H1 (cell line): Measurements from ENCODE around the gene WDFY3. TPM values are rescaled to one million over a fixed set of nuclear protein-coding genes. Genes with fewer than 3 reads are reported as not detected.

Experiments
- CTCF ChIA-PET: fragments of 300-600 bp; sonication (Branson Sonifier 250); formaldehyde crosslinking; loops from one replicate; lab custom pipeline; 2021; ENCODE audit not compliant: partially characterized antibody; lab: Charles Lee
- POLR2A ChIA-PET: fragments of 300-600 bp; sonication (Branson Sonifier 250); formaldehyde crosslinking; loops from one replicate; lab custom pipeline; 2021; ENCODE audit warnings: inconsistent platforms; ENCODE audit not compliant: partially characterized antibody; lab: Charles Lee
- DNase-seq, 2 experiments: peaks; one replicate each; pipeline versions ENCODE4 v3.0.0 to v3.0.0-alpha.2; 2010 to 2022; ENCODE audit warnings: low spot score in 2 of 2, low read depth in 1 of 2, mixed read lengths in 1 of 2
- FAIRE-seq: peaks from 2 replicates; lab custom pipeline; 2011; peaks lifted over from hg19 to GRCh38; lab: Jason Lieb, UNC
- H2AFZ ChIP-seq: 2 replicates; pipeline ENCODE4 v1.8.1; 2012; ENCODE audit warnings: low read length, inconsistent platforms
- H2AK5ac ChIP-seq: 2 replicates; pipeline ENCODE4 v1.6.1; 2013; ENCODE audit warnings: low read depth, low read length
- H2BK120ac ChIP-seq: replicated peaks from 2 replicates; pipeline ENCODE3; 2013; ENCODE audit warnings: low read depth, low read length, inconsistent platforms
- H2BK12ac ChIP-seq: 2 replicates; pipeline ENCODE4 v1.6.1; 2013; ENCODE audit warnings: low read depth, low read length
- H2BK15ac ChIP-seq: 2 replicates; pipeline ENCODE4 v1.6.1; 2013; ENCODE audit warnings: low read length
- H2BK20ac ChIP-seq: 2 replicates; pipeline ENCODE4 v1.6.1; 2013; ENCODE audit warnings: low read length
- H2BK5ac ChIP-seq: 2 replicates; pipeline ENCODE4 v1.6.1; 2013; ENCODE audit warnings: low read depth, low read length
- H3K14ac ChIP-seq: 2 replicates; pipeline ENCODE4 v1.6.1; 2013; ENCODE audit warnings: inconsistent platforms; ENCODE audit not compliant: insufficient read length
- H3K18ac ChIP-seq: 2 replicates; pipeline ENCODE4 v1.6.1; 2013; ENCODE audit warnings: low read length; ENCODE audit errors: extremely low read depth
- H3K23ac ChIP-seq: 2 replicates; pipeline ENCODE4 v1.6.1; 2013; ENCODE audit warnings: inconsistent platforms; ENCODE audit not compliant: insufficient read length
- H3K23me2 ChIP-seq: 2 replicates; pipeline ENCODE4 v1.6.1; 2013; ENCODE audit warnings: low read depth, low read length
- H3K27ac ChIP-seq: 2 replicates; pipeline ENCODE4 v1.6.1; 2011; ENCODE audit warnings: low read depth, low read length, inconsistent platforms
- H3K27me3 ChIP-seq, 4 experiments: replicated peaks in 1 of 4; 1 replicate in 1 of 4; 2 replicates in 3 of 4; pipeline versions ENCODE4 v1.6.1 to v1.8.1; 2011 to 2013; ENCODE audit warnings: low read length in 3 of 4, mild to moderate bottlenecking in 3 of 4, inconsistent platforms in 2 of 4, mixed read lengths in 2 of 4, moderate library complexity in 1 of 4; ENCODE audit not compliant: control insufficient read depth in 3 of 4, insufficient read depth in 3 of 4; ENCODE audit errors: extremely low read depth in 1 of 4
- H3K36me3 ChIP-seq, 4 experiments: 2 replicates each; pipeline versions ENCODE4 v1.6.1 to v1.8.1; 2011 to 2013; ENCODE audit warnings: mild to moderate bottlenecking in 4 of 4, low read length in 3 of 4, moderate library complexity in 2 of 4, control low read depth in 1 of 4, inconsistent platforms in 1 of 4; ENCODE audit not compliant: insufficient read depth in 4 of 4, control insufficient read depth in 2 of 4
- H3K4ac ChIP-seq: replicated peaks from 2 replicates; pipeline ENCODE3; 2013; ENCODE audit warnings: low read length, low read depth, mixed read lengths, inconsistent platforms; ENCODE audit not compliant: insufficient read length
- H3K4me1 ChIP-seq, 4 experiments: replicated peaks in 1 of 4; 1 replicate in 1 of 4; 2 replicates in 3 of 4; pipeline versions ENCODE4 v1.6.1 to v1.8.1; 2011 to 2013; ENCODE audit warnings: low read length in 3 of 4, inconsistent platforms in 2 of 4, mixed read lengths in 1 of 4; ENCODE audit not compliant: insufficient read depth in 4 of 4, control insufficient read depth in 3 of 4
- H3K4me2 ChIP-seq, 2 experiments: 2 replicates each; pipeline versions ENCODE4 v1.6.1 to v1.8.1; 2011 to 2013; ENCODE audit warnings: low read depth in 2 of 2, low read length in 2 of 2, control low read depth in 1 of 2, inconsistent platforms in 1 of 2, mild to moderate bottlenecking in 1 of 2; ENCODE audit not compliant: insufficient read depth in 1 of 2
- H3K4me3 ChIP-seq, 4 experiments: fragments of 200-600, 300-600 bp in 1 of 4; sonication (generic), shearing (Covaris generic), sonication (Bioruptor Twin) in 1 of 4; 2 replicates each; pipeline versions ENCODE4 v1.5.1 to v1.8.1; 2011 to 2016; ENCODE audit warnings: low read length in 4 of 4, low read depth in 3 of 4, control low read depth in 2 of 4, inconsistent platforms in 2 of 4, mild to moderate bottlenecking in 2 of 4, mixed read lengths in 1 of 4, moderate library complexity in 1 of 4; ENCODE audit not compliant: insufficient read depth in 2 of 4; ENCODE audit errors: extremely low read depth in 1 of 4
- H3K56ac ChIP-seq: replicated peaks from 2 replicates; pipeline ENCODE3; 2013; ENCODE audit warnings: low read depth, mild to moderate bottlenecking, mixed read lengths, low read length, inconsistent platforms; ENCODE audit not compliant: insufficient read length
- H3K79me1 ChIP-seq: 2 replicates; pipeline ENCODE4 v1.6.1; 2013; ENCODE audit warnings: low read depth, low read length, control low read depth
- H3K79me2 ChIP-seq, 2 experiments: 2 replicates each; pipeline versions ENCODE4 v1.6.1 to v1.8.1; 2012 to 2013; ENCODE audit warnings: low read length in 2 of 2, mild to moderate bottlenecking in 2 of 2, inconsistent platforms in 1 of 2; ENCODE audit not compliant: insufficient read depth in 2 of 2, control insufficient read depth in 1 of 2
- H3K9ac ChIP-seq, 4 experiments: replicated peaks in 1 of 4; 1 replicate in 1 of 4; 2 replicates in 3 of 4; pipeline versions ENCODE4 v1.6.1 to v1.8.1; 2011 to 2013; ENCODE audit warnings: low read depth in 3 of 4, low read length in 3 of 4, control low read depth in 2 of 4, mild to moderate bottlenecking in 2 of 4, moderate library complexity in 2 of 4, inconsistent platforms in 1 of 4; ENCODE audit errors: extremely low read depth in 1 of 4
- H3K9me3 ChIP-seq, 2 experiments: 2 replicates each; pipeline versions ENCODE4 v1.6.1 to v1.8.1; 2012 to 2013; ENCODE audit warnings: mild to moderate bottlenecking in 2 of 2, moderate library complexity in 2 of 2, control low read depth in 1 of 2, inconsistent platforms in 1 of 2, low read depth in 1 of 2, low read length in 1 of 2, mixed read lengths in 1 of 2; ENCODE audit not compliant: insufficient read depth in 2 of 2
- H4K20me1 ChIP-seq, 2 experiments: replicated peaks in 1 of 2; 2 replicates each; pipeline versions ENCODE3 to v1.8.1; 2011 to 2013; ENCODE audit warnings: inconsistent platforms in 2 of 2, low read length in 2 of 2, mild to moderate bottlenecking in 1 of 2; ENCODE audit not compliant: insufficient read depth in 2 of 2, control insufficient read depth in 1 of 2
- H4K5ac ChIP-seq: 2 replicates; pipeline ENCODE4 v1.6.1; 2013; ENCODE audit warnings: low read length, low read depth, mixed read lengths, inconsistent platforms; ENCODE audit not compliant: insufficient read length
- H4K8ac ChIP-seq: 2 replicates; pipeline ENCODE4 v1.8.0; 2013; ENCODE audit warnings: mild to moderate bottlenecking, moderate library complexity, low read length, inconsistent platforms; ENCODE audit not compliant: insufficient read depth; ENCODE audit errors: extremely low read depth
- H4K91ac ChIP-seq: replicated peaks from 2 replicates; pipeline ENCODE3; 2013; ENCODE audit warnings: low read length, mixed read lengths, inconsistent platforms; ENCODE audit not compliant: insufficient read length
- EP300 ChIP-seq, 2 experiments: IDR thresholded peaks; 1 replicate in 1 of 2; 2 replicates in 1 of 2; pipeline ENCODE4 v1.6.1; 2011 to 2012; ENCODE audit warnings: low read depth in 2 of 2, low read length in 2 of 2, mild to moderate bottlenecking in 2 of 2, borderline replicate concordance in 1 of 2, inconsistent platforms in 1 of 2, moderate library complexity in 1 of 2
- FOSL1 ChIP-seq: IDR thresholded peaks from 2 replicates; pipeline ENCODE4 v1.6.1; 2011; ENCODE audit warnings: mild to moderate bottlenecking, low read depth, low read length, moderate library complexity; ENCODE audit not compliant: insufficient read depth
- POLR2AphosphoS5 ChIP-seq: IDR thresholded peaks from 2 replicates; pipeline ENCODE4 v1.6.1; 2011; ENCODE audit warnings: low read depth, low read length
- SUZ12 ChIP-seq: fragments of 200-600 bp; sonication (generic); IDR thresholded peaks from 2 replicates; pipeline ENCODE4 v1.6.1; 2012; ENCODE audit warnings: mild to moderate bottlenecking, inconsistent platforms, low read length, moderate library complexity, mixed read lengths
- WGBS, 2 experiments: shearing (Covaris generic) in 1 of 2; methylation state at CpG; one replicate each; pipeline versions ENCODE4 v1.1.6 to v1.1.7; 2013 to 2015; ENCODE audit warnings: low lambda C conversion rate in 2 of 2, mixed read lengths in 2 of 2, inconsistent platforms in 1 of 2, low coverage in 1 of 2, missing lambda C conversion rate in 1 of 2; ENCODE audit not compliant: insufficient replicate concordance in 2 of 2, insufficient coverage in 1 of 2, insufficient read length in 1 of 2; ENCODE audit errors: extremely low coverage in 1 of 2, missing lambda C conversion rate in 1 of 2; 5-methylcytosine and 5-hydroxymethylcytosine counted together
- polyA plus RNA-seq, 7 experiments: library from polyadenylated mRNA; depleted of rRNA in 3 of 7; stranded (reverse) in 5 of 7; unstranded in 2 of 7; fragments of >200 nt in 5 of 7; fragments of 200-250 nt in 2 of 7; gene quantifications; 1 replicate in 5 of 7; 2 replicates in 1 of 7; 4 replicates in 1 of 7; pipeline versions ENCODE4 v1.2.1 to v1.2.3, GENCODE V29; 2011 to 2013; ENCODE audit warnings: missing spikeins in 2 of 7, mixed read lengths in 2 of 7
- total RNA-seq: library from RNA; stranded (reverse); fragmentation: NEBNext Ultra II Directional; extraction: Animal tissue kit (Norgen Biotek cat#: 25700); gene quantifications from 2 replicates; pipeline ENCODE4 v1.2.1, GENCODE V29; 2021

WDFY3 gene
- total and polyA plus RNA-seq, 2 of the 8 experiments (the other 6 are each of a cell fraction or from before 2014, with no cell fraction given), result 25.6 to 62.4 TPM

DNA sequence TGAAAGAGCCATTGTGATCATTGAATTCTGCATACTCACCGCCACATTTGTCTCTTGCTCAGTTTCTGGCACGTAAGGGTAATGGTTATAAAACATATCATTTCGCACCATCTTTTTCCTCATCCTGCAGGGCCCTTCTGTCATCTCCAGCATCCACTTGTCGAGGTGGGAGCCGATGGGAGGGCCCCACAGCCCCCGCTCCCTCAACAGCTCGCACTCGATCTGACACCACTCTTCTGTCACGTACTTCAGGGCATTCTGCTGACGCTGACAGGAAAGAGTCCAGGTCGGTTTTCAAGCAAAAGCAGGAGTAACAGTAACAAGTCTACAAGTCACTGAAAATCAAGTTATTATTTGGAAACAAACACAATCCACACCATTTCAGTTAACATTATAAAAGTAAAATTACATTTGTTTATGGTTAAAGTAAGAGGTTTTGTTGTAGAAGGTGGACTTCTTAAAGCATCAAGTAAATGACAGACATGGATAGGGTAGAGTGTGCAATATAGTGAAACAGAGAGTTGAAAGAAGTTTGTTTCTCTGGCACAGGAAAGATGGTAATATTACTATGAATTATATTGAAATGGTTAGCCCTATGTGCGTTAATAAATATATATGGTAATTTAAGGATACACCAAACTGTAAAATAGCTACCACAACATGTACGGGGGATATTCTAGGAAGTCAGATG is 233.0 kb downstream of the WDFY3 start:
- TF ChIP-seq SUZ12 (no peak), FOSL1 (no peak), POLR2AphosphoS5 (no peak), EP300 (IDR thresholded peaks at IDR 0.05; ENCODE audit: borderline replicate concordance in 1 of 2, low read depth in 2 of 2, low read length in 2 of 2) (no peak)
- Histone ChIP-seq H3K4me2 (no peak overlapping the region), H3K14ac (no peak overlapping the region), H3K9me3 (no peaks in the 10 kb centered on the region), H3K79me2 (no peaks in the 10 kb centered on the region), H4K5ac (no peak overlapping the region), H3K4me1 (no peaks in the 10 kb centered on the region), H2BK120ac (no peak overlapping the region), H4K20me1 (no peaks in the 10 kb centered on the region), H3K56ac (no peak overlapping the region), H3K23ac (no peak overlapping the region), H2BK12ac (no peak overlapping the region), H2BK20ac (no peak overlapping the region), H2AK5ac (no peak overlapping the region), H4K91ac (no peak overlapping the region), H3K23me2 (no peaks in the 10 kb centered on the region), H3K18ac (no peak overlapping the region), H2AFZ (no peak overlapping the region), H3K36me3 (peaks cover 3 to 51% (median 8%) of the 10 kb centered on the region in 4 experiments; a peak in 7 of 8 replicates), H2BK5ac (no peak overlapping the region), H3K27ac (no peak overlapping the region), H3K27me3 (no peaks in the 10 kb centered on the region), H4K8ac (no peak overlapping the region), H3K4ac (no peak overlapping the region), H3K4me3 (no peak overlapping the region), H2BK15ac (no peak overlapping the region), H3K9ac (no peak overlapping the region), H3K79me1 (no peaks in the 10 kb centered on the region)
- no peak for FAIRE-seq
- ChIA-PET POLR2A (interaction anchor here (0.9 kb wide), 1 partner anchor 8 kb away, joined by 3 read pairs; no protein-coding TSS in a partner anchor), CTCF (no interaction called here)
- DNase-seq, result no peak
- 93% methylated on average over 13 of the region's 13 CpGs; no CpG with 5 or more reads in 1 of the 2 experiments for WGBS, 2 experiments
